ENCODE measurements around the gene CADM2.
A peak's percentile ranks its signal among the peaks of the same experiment; 100 is the strongest.

Gene CADM2

DNA sequence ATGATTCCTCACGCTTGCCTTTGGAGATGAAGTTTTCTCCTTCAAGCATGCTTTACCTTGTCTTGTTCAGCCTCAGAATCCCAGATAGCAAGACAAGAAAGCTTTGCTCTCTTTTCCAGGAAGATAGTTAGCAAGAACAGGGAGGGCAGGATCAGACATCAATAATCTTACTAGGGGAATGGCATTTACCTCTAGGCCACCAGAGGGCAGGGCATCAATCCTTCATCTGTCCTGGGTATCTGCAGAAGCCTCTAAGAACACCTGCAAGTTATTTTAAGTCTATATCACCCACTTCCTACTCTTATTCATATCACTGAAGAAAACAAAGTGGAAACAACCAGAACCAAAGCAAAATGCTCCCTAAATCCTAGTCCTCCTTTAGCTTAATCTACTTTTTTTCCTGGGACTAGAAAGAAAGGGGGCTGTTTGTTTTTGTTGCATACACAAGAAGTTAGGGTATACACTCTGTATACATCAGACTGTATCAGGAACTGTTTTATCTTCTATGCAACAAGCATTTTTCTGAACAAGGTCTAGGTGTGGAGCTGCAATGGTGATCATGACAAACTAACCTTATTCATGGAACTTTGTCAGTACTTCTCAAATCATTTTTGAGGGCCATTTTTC lies 862.5 kb downstream of the CADM2 start:
- no peaks in the 10 kb centered on the region for H3K9me2 ChIP-seq (replicated peaks; ENCODE audit: control insufficient read depth, low read length)
- no peaks in the 10 kb centered on the region for H3K79me2 ChIP-seq (ENCODE audit: control insufficient read depth, low read length)
- no peaks in the 10 kb centered on the region for H3K9me3 ChIP-seq (ENCODE audit: control insufficient read depth, insufficient read depth, low read length)
- H3K4me2 ChIP-seq (ENCODE audit: low read length): no peak overlapping the region
- H3K36me3 ChIP-seq (ENCODE audit: control insufficient read depth, low read length): no peaks in the 10 kb centered on the region
- H3K27me3 ChIP-seq (ENCODE audit: control insufficient read depth, low read length): no peaks in the 10 kb centered on the region
- TF ChIP-seq EZH2phosphoT487 (IDR thresholded peaks at IDR 0.05; ENCODE audit: borderline replicate concordance, low read length) (no peak), CTCF (IDR thresholded peaks at IDR 0.05; ENCODE audit: low read depth, low read length, poor library complexity, severe bottlenecking) (peak; percentile 63)
- no peaks in the 10 kb centered on the region for H3F3A ChIP-seq (ENCODE audit: control insufficient read depth, insufficient read depth)
- no peaks in the 10 kb centered on the region for H4K20me1 ChIP-seq (ENCODE audit: control insufficient read depth, insufficient read depth, low read depth, low read length)
- peaks cover 3% of the 10 kb centered on the region; the same call in 1 of the 2 replicates for H3K4me1 ChIP-seq (ENCODE audit: control insufficient read depth, low read length)
- H3K27ac ChIP-seq (ENCODE audit: low read depth, low read length): no peak overlapping the region
- H3K4me3 ChIP-seq (ENCODE audit: low read length): no peak overlapping the region

- Histone ChIP-seq H3K9me3 (ENCODE audit: control insufficient read depth, insufficient read depth, low read length) (peaks cover 4% of the 10 kb centered on the region; the same call in 1 of the 2 replicates), H3K79me2 (ENCODE audit: control insufficient read depth, low read length) (no peaks in the 10 kb centered on the region), H3F3A (ENCODE audit: control insufficient read depth, insufficient read depth) (no peaks in the 10 kb centered on the region), H3K4me3 (ENCODE audit: low read length) (no peak overlapping the region), H3K4me2 (ENCODE audit: low read length) (no peak overlapping the region), H3K27ac (ENCODE audit: low read depth, low read length) (no peak overlapping the region), H3K9me2 (replicated peaks; ENCODE audit: control insufficient read depth, low read length) (no peaks in the 10 kb centered on the region), H3K27me3 (ENCODE audit: control insufficient read depth, low read length) (no peaks in the 10 kb centered on the region), H3K36me3 (ENCODE audit: control insufficient read depth, low read length) (no peaks in the 10 kb centered on the region), H4K20me1 (ENCODE audit: control insufficient read depth, insufficient read depth, low read depth, low read length) (no peaks in the 10 kb centered on the region), H3K4me1 (ENCODE audit: control insufficient read depth, low read length) (no peaks in the 10 kb centered on the region)
- TF ChIP-seq CTCF (IDR thresholded peaks at IDR 0.05; ENCODE audit: low read depth, low read length, poor library complexity, severe bottlenecking): no peak
- no peak for TF ChIP-seq EZH2phosphoT487 (IDR thresholded peaks at IDR 0.05; ENCODE audit: borderline replicate concordance, low read length)
These were observed 877.2 kb downstream of the CADM2 start for GRCh38 chr3:85835857-85836440.

DNA sequence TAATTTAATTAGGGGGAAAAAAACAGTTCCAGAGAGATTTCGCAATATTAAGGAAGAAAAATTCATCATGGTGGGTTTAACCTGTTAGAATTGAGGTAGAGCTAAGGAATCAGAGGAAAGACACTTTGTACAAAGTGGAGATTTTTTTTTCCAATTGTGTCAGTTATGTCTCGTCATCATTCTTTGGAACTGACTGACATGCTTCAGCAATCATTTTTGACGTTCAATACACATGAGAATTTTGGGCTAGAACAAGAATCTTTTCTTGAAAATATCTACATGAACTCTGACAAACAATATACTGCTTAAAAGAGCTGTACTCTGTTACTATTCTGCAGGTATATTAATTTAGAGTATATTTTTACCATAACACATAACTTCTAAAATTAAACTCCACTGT lies 878.6 kb downstream of the CADM2 start:
- Histone ChIP-seq H3K4me3 (ENCODE audit: low read length) (no peak overlapping the region), H3K27me3 (ENCODE audit: control insufficient read depth, low read length) (no peaks in the 10 kb centered on the region), H3K27ac (ENCODE audit: low read depth, low read length) (no peak overlapping the region), H3K9me2 (replicated peaks; ENCODE audit: control insufficient read depth, low read length) (no peaks in the 10 kb centered on the region), H3K4me2 (ENCODE audit: low read length) (no peak overlapping the region), H4K20me1 (ENCODE audit: control insufficient read depth, insufficient read depth, low read depth, low read length) (no peaks in the 10 kb centered on the region), H3K79me2 (ENCODE audit: control insufficient read depth, low read length) (no peaks in the 10 kb centered on the region), H3F3A (ENCODE audit: control insufficient read depth, insufficient read depth) (no peaks in the 10 kb centered on the region), H3K9me3 (ENCODE audit: control insufficient read depth, insufficient read depth, low read length) (peaks cover 4% of the 10 kb centered on the region; the same call in 1 of the 2 replicates), H3K36me3 (ENCODE audit: control insufficient read depth, low read length) (no peaks in the 10 kb centered on the region), H3K4me1 (ENCODE audit: control insufficient read depth, low read length) (no peaks in the 10 kb centered on the region)
- TF ChIP-seq CTCF (IDR thresholded peaks at IDR 0.05; ENCODE audit: low read depth, low read length, poor library complexity, severe bottlenecking) (no peak), EZH2phosphoT487 (IDR thresholded peaks at IDR 0.05; ENCODE audit: borderline replicate concordance, low read length) (no peak)

Data from DOHH2 (cell line).